ENCODE results near the gene SLC25A43.
A peak's percentile ranks its signal among the peaks of the same experiment; 100 is the strongest.

Gene SLC25A43

GRCh38 chrX:119500061-119500800 lies 101.1 kb downstream of the SLC25A43 start:
- DNase-seq = no peak

GRCh38 chrX:119501511-119502148 lies 102.5 kb downstream of the SLC25A43 start:
- DNase-seq = no peak

GRCh38 chrX:119502727-119503483 lies 103.8 kb downstream of the SLC25A43 start:
- peak; percentile 89 for DNase-seq

- peak; percentile 32 for DNase-seq
Observed at GRCh38 chrX:119503484-119503861, 104.3 kb downstream of the SLC25A43 start.
